HepG2 (cell line): ENCODE data around the gene CRIM1. TPM values are rescaled to one million over a fixed set of nuclear protein-coding genes. Genes with fewer than 3 reads are reported as not detected.
A peak's percentile ranks its signal among the peaks of the same experiment; 100 is the strongest.

ENCODE experiments used
- ATAC-seq: fragments of 200-7000 bp; cut with Tn5 transposase; 3 replicates; pipeline ENCODE4 v1.9.1; 2020; ENCODE audit warnings: mild to moderate bottlenecking, moderate library complexity
- BruUV-seq: library from RNA; stranded (reverse); fragments of 400-500 nt; replicated peaks from 2 replicates; lab custom pipeline; 2021; lab: Mats Ljungman, UMichigan
- CTCF ChIA-PET: fragments of 300-600 bp; formaldehyde crosslinking; extraction: SDS; loops from one replicate; lab custom pipeline; 2021; ENCODE audit warnings: low total read pairs, inconsistent platforms, low intra/inter-chr PET ratio; lab: Yijun Ruan, JAX
- POLR2A ChIA-PET: fragments of 350-600 bp; sonication (Branson Sonifier 250); formaldehyde crosslinking; loops from one replicate; lab custom pipeline; 2020; ENCODE audit warnings: antibody characterized with exemption, inconsistent platforms; lab: Yijun Ruan, JAX
- DNase-seq: peaks from one replicate; pipeline ENCODE4 v3.0.0-alpha.2; 2015; ENCODE audit warnings: low spot score
- FAIRE-seq: peaks from 3 replicates; lab custom pipeline; 2011; peaks lifted over from hg19 to GRCh38; lab: Jason Lieb, UNC
- H2AFZ ChIP-seq: one replicate; pipeline ENCODE4 v1.6.1; 2011; ENCODE audit warnings: low read length, inconsistent platforms
- H3K27ac ChIP-seq: fragments of 300-600 bp; 3 replicates; pipeline ENCODE4 v1.8.0; 2011; ENCODE audit warnings: mixed run types, mild to moderate bottlenecking, mixed read lengths, low read length, inconsistent platforms; ENCODE audit not compliant: insufficient read depth; ENCODE audit errors: extremely low read length
- H3K27me3 ChIP-seq, 2 experiments: fragments of 200-600 bp in 1 of 2; 2 replicates in 1 of 2; 3 replicates in 1 of 2; pipeline versions ENCODE4 v1.6.0 to v1.8.0; 2011; ENCODE audit warnings: low read length in 2 of 2, mild to moderate bottlenecking in 2 of 2, moderate library complexity in 2 of 2, inconsistent platforms in 1 of 2; ENCODE audit not compliant: insufficient read depth in 2 of 2, control insufficient read depth in 1 of 2
- H3K36me3 ChIP-seq, 2 experiments: fragments of 200-600 bp in 1 of 2; replicated peaks in 1 of 2; 2 replicates in 1 of 2; 3 replicates in 1 of 2; pipeline versions ENCODE4 v1.5.1 to v1.8.0; 2011; ENCODE audit warnings: low read length in 2 of 2, inconsistent platforms in 1 of 2; ENCODE audit not compliant: insufficient read depth in 2 of 2, control insufficient read depth in 1 of 2
- H3K4me1 ChIP-seq: 2 replicates; pipeline ENCODE4 v1.5.1; 2012; ENCODE audit warnings: low read length, inconsistent platforms; ENCODE audit not compliant: insufficient read depth
- H3K4me2 ChIP-seq: 2 replicates; pipeline ENCODE4 v1.6.0; 2011; ENCODE audit warnings: low read depth, low read length, inconsistent platforms
- H3K4me3 ChIP-seq, 3 experiments: fragments of 200-600 bp in 1 of 3; sonication (generic), shearing (Covaris generic) in 1 of 3; replicated peaks in 1 of 3; 2 replicates each; pipeline ENCODE4 v1.5.1; 2011 to 2016; ENCODE audit warnings: low read length in 3 of 3, inconsistent platforms in 2 of 3, low read depth in 2 of 3, mild to moderate bottlenecking in 2 of 3, control low read depth in 1 of 3, mixed read lengths in 1 of 3; ENCODE audit not compliant: insufficient read depth in 1 of 3
- H3K79me2 ChIP-seq: one replicate; pipeline ENCODE4 v1.6.1; 2011; ENCODE audit warnings: low read length, inconsistent platforms; ENCODE audit not compliant: insufficient read depth
- H3K9ac ChIP-seq: 2 replicates; pipeline ENCODE4 v1.6.0; 2011; ENCODE audit warnings: mild to moderate bottlenecking, low read depth, low read length, inconsistent platforms; ENCODE audit not compliant: insufficient read depth
- H3K9me3 ChIP-seq: 2 replicates; pipeline ENCODE4 v1.5.1; 2012; ENCODE audit warnings: mild to moderate bottlenecking, low read length
- H4K20me1 ChIP-seq: 2 replicates; pipeline ENCODE4 v1.6.0; 2011; ENCODE audit warnings: inconsistent platforms, mild to moderate bottlenecking, low read length, moderate library complexity; ENCODE audit not compliant: insufficient read depth
- ARNTL ChIP-seq: sonication (generic); formaldehyde crosslinking; IDR thresholded peaks from 2 replicates; pipeline ENCODE4 v1.4.0; 2020; ENCODE audit warnings: mild to moderate bottlenecking, missing genetic modification reagents
- BCL3 ChIP-seq: sonication (generic); formaldehyde crosslinking; IDR thresholded peaks from 2 replicates; pipeline ENCODE4 v1.5.1; 2020; ENCODE audit warnings: mild to moderate bottlenecking, missing genetic modification reagents, moderate library complexity
- FOXK1 ChIP-seq: sonication (generic); formaldehyde crosslinking; IDR thresholded peaks from 2 replicates; pipeline ENCODE4 v1.4.0; 2020; ENCODE audit warnings: low read depth, missing genetic modification reagents, borderline replicate concordance
- FOXO4 ChIP-seq: sonication (generic); formaldehyde crosslinking; conservative IDR thresholded peaks from 2 replicates; pipeline ENCODE4 v1.8.1; 2023; ENCODE audit warnings: missing genetic modification reagents
- GPN1 ChIP-seq: sonication (generic); formaldehyde crosslinking; IDR thresholded peaks from 2 replicates; pipeline ENCODE4 v1.5.1; 2020; ENCODE audit warnings: missing genetic modification reagents, borderline replicate concordance
- HBP1 ChIP-seq: IDR thresholded peaks from 2 replicates; pipeline ENCODE4 v1.6.1; 2016; ENCODE audit warnings: low read depth, control low read depth
- KLF9 ChIP-seq: IDR thresholded peaks from 2 replicates; pipeline ENCODE4 v1.6.1; 2016; ENCODE audit warnings: low read depth
- RBFOX2 ChIP-seq: fragments of 200-400 bp; formaldehyde crosslinking; IDR thresholded peaks from 2 replicates; pipeline ENCODE4 v1.6.1; 2017; ENCODE audit warnings: low read depth, mild to moderate bottlenecking, low read length
- RBM22 ChIP-seq: fragments of 200-400 bp; formaldehyde crosslinking; optimal IDR thresholded peaks from 2 replicates; pipeline ENCODE3; 2017; ENCODE audit warnings: mild to moderate bottlenecking, low read length, moderate library complexity
- STAG1 ChIP-seq: sonication (generic); formaldehyde crosslinking; IDR thresholded peaks from 2 replicates; pipeline ENCODE4 v1.4.0; 2020; ENCODE audit warnings: missing genetic modification reagents
- THRA ChIP-seq: sonication (generic); formaldehyde crosslinking; IDR thresholded peaks from 2 replicates; pipeline ENCODE4 v1.4.0; 2020; ENCODE audit warnings: missing genetic modification reagents, borderline replicate concordance
- ZNF124 ChIP-seq: sonication (generic); formaldehyde crosslinking; IDR thresholded peaks from 2 replicates; pipeline ENCODE4 v1.4.0; 2020; ENCODE audit warnings: missing genetic modification reagents
- ZNF253 ChIP-seq: sonication (generic); formaldehyde crosslinking; IDR thresholded peaks from 2 replicates; pipeline ENCODE4 v1.8.0; 2022; ENCODE audit warnings: mild to moderate bottlenecking, missing genetic modification reagents, borderline replicate concordance
- ZNF841 ChIP-seq: sonication (generic); formaldehyde crosslinking; IDR thresholded peaks from 2 replicates; pipeline ENCODE4 v1.8.1; 2023; ENCODE audit warnings: missing genetic modification reagents, borderline replicate concordance
- WGBS: methylation state at CpG from one replicate; pipeline ENCODE4 v1.1.6; 2017; ENCODE audit warnings: low lambda C conversion rate; 5-methylcytosine and 5-hydroxymethylcytosine counted together
- in situ Hi-C: cut with HindIII; loops from 2 replicates; pipeline ENCODE4 v1.10.0; 2017; ENCODE audit warnings: low pct_unique_long_range_greater_than_20kb; ENCODE audit not compliant: extremely low pct_ligation_motif_present
- intact Hi-C: fragments of 100-400 bp; cut with micrococcal nuclease; formaldehyde crosslinking; loops from one replicate; pipeline ENCODE4 v1.10.0; 2022; ENCODE audit not compliant: unreplicated experiment
- polyA plus RNA-seq, 8 experiments: library from polyadenylated mRNA; depleted of rRNA in 3 of 8; stranded (reverse) in 7 of 8; unstranded in 1 of 8; fragments of >200 nt; fragmentation: Illumina TruSeq in 4 of 8; extraction: Trizol in 4 of 8; gene quantifications; 2 replicates each; pipeline versions ENCODE4 v1.2.1 to v1.2.3, GENCODE V29; 2011 to 2016; ENCODE audit warnings: low read depth in 4 of 8, missing spikeins in 1 of 8, mixed read lengths in 1 of 8; ENCODE audit not compliant: insufficient read depth in 1 of 8
- total RNA-seq, 5 experiments: library from RNA; depleted of rRNA; stranded (reverse); fragments of >200 nt; fragmentation: Illumina TruSeq; extraction: Trizol; gene quantifications; 2 replicates each; pipeline ENCODE4 v1.2.3, GENCODE V29; 2016; ENCODE audit warnings: low read depth in 1 of 5

The CRIM1 gene
- total and polyA plus RNA-seq, 2 of the 13 experiments (the other 11 are each of a cell fraction or from before 2014, with no cell fraction given) = 39.1 to 69.9 TPM

GRCh38 chr2:36525245-36525644 lies 169.7 kb downstream of the CRIM1 start:
- TF ChIP-seq RBM22 (peak; percentile 37), THRA (no peak)
- Histone ChIP-seq H3K4me2 (no peak overlapping the region), H3K4me1 (no peaks in the 10 kb centered on the region), H3K36me3 (peaks cover 38 to 79% of the 10 kb centered on the region in 2 experiments), H4K20me1 (no peaks in the 10 kb centered on the region), H2AFZ (no peak overlapping the region), H3K27ac (no peak overlapping the region), H3K4me3 (no peak overlapping the region), H3K79me2 (no peaks in the 10 kb centered on the region), H3K9me3 (no peaks in the 10 kb centered on the region), H3K27me3 (no peaks in the 10 kb centered on the region), H3K9ac (no peak overlapping the region)
- FAIRE-seq = no peak
- WGBS = 95% methylated on average over 5 of the region's 5 CpGs
- intact Hi-C loops (no loop called here), in situ Hi-C loops (no loop called here)
- CTCF ChIA-PET = no interaction called here
- no TSS peak for BruUV-seq
- no peak for DNase-seq
- no peak for ATAC-seq
- POLR2A ChIA-PET = no interaction called here

- no TSS peak for BruUV-seq
- no peaks in the 10 kb centered on the region for H3K4me1 ChIP-seq
- H3K4me3 ChIP-seq = no peak overlapping the region
- ATAC-seq = no peak
- ChIA-PET CTCF (no interaction called here), POLR2A (no interaction called here)
- H2AFZ ChIP-seq = no peak overlapping the region
- H3K27ac ChIP-seq = no peak overlapping the region
- WGBS = 92% methylated on average over 2 of the region's 2 CpGs
- intact Hi-C loops = no loop called here
- FAIRE-seq = no peak
- H3K4me2 ChIP-seq = no peak overlapping the region
- no peaks in the 10 kb centered on the region for H3K9me3 ChIP-seq
- H3K79me2 ChIP-seq = no peaks in the 10 kb centered on the region
- H3K27me3 ChIP-seq = no peaks in the 10 kb centered on the region
- in situ Hi-C loops = no loop called here
- DNase-seq = no peak
- H4K20me1 ChIP-seq = no peaks in the 10 kb centered on the region
- H3K36me3 ChIP-seq = peaks cover 37 to 79% of the 10 kb centered on the region in 2 experiments
- H3K9ac ChIP-seq = no peak overlapping the region
- TF ChIP-seq ARNTL (CRISPR knock-in tag) = no peak
- no peak for TF ChIP-seq ZNF841 (CRISPR knock-in tag)
- no peak for TF ChIP-seq RBFOX2
- no peak for TF ChIP-seq HBP1
- TF ChIP-seq ZNF124 (CRISPR knock-in tag) = no peak
- TF ChIP-seq STAG1 (CRISPR knock-in tag) = no peak
- TF ChIP-seq GPN1 = no peak
- no peak for TF ChIP-seq KLF9 (CRISPR knock-in tag)
- TF ChIP-seq FOXO4 = no peak
- TF ChIP-seq ZNF253 = no peak
- TF ChIP-seq BCL3 = no peak
- TF ChIP-seq FOXK1 (CRISPR knock-in tag) = no peak
Measured at GRCh38 chr2:36526226-36526625, 170.6 kb downstream of the CRIM1 start.
